SU-DHL-6 (cell line): Measurements from ENCODE around the gene CAPN3.

Experiments
- EZH2phosphoT487 ChIP-seq: fragments of 200-600 bp; sonication (generic), shearing (Covaris generic); conservative IDR thresholded peaks from 2 replicates; pipeline ENCODE4 v1.6.1; 2018; ENCODE audit warnings: mild to moderate bottlenecking, antibody characterized with exemption, low read length, moderate library complexity, mixed read lengths
- TF ChIP-seq, protein P1 (sequence below): fragments of 200-600 bp; sonication (generic); IDR thresholded peaks from one replicate; pipeline ENCODE4 v1.5.1; 2017; ENCODE audit warnings: antibody characterized with exemption, mild to moderate bottlenecking, low read length, moderate library complexity; ENCODE audit not compliant: insufficient read depth, poor library complexity, severe bottlenecking

DNA sequence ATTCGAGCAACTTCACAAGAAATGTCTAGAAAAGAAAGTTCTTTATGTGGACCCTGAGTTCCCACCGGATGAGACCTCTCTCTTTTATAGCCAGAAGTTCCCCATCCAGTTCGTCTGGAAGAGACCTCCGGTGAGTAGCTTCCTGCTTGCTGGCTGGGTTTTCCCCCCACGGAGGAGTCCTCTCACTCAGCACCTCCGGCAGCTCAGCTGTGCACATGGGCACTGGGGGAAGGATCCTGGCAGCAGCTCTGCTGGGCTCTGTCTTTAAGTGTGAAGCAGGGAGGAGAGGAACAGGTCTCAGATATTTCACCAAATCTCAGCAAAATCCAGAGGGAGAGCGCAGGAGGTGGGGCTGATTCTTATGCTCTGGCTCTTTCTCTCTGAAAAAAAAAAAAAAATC, 684 bp downstream of the CAPN3 start:
- TF ChIP-seq, protein P1, sequence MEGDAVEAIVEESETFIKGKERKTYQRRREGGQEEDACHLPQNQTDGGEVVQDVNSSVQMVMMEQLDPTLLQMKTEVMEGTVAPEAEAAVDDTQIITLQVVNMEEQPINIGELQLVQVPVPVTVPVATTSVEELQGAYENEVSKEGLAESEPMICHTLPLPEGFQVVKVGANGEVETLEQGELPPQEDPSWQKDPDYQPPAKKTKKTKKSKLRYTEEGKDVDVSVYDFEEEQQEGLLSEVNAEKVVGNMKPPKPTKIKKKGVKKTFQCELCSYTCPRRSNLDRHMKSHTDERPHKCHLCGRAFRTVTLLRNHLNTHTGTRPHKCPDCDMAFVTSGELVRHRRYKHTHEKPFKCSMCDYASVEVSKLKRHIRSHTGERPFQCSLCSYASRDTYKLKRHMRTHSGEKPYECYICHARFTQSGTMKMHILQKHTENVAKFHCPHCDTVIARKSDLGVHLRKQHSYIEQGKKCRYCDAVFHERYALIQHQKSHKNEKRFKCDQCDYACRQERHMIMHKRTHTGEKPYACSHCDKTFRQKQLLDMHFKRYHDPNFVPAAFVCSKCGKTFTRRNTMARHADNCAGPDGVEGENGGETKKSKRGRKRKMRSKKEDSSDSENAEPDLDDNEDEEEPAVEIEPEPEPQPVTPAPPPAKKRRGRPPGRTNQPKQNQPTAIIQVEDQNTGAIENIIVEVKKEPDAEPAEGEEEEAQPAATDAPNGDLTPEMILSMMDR: no peak
- no peak for TF ChIP-seq EZH2phosphoT487
